GM21723 (cell line): Measurements from ENCODE around the gene CCL19.

ENCODE experiments used
- ATAC-seq: cut with Tn5 transposase; IDR thresholded peaks from one replicate; pipeline ENCODE4 v1.9.1; 2021; ENCODE audit warnings: mild to moderate bottlenecking, moderate library complexity; ENCODE audit not compliant: unreplicated experiment

CCL19 gene

GRCh38 chr9:34701023-34701768 lies 10.1 kb upstream of the CCL19 start:
- ATAC-seq: peak; percentile 61

DNA sequence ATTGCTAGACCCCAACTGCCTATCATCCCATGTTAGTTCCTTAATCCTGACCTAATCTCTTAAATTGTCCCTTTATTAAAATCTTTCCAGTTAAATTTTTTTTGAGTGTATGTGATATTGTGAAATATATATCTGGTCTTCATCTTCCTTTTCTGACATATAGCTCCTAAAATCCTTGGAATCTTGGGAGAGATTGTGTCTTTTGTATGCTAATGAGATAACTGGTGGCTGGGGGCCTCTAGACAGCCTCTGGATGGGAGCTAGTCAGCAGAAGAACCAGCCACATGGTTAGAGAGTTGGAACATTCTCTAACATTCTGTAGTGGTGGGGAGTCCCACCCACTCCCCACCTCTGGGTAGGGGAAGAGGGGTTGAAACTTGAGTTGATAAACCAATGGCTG lies 3.7 kb upstream of the CCL19 start:
- no peak for ATAC-seq

- ATAC-seq: no peak
Measured at GRCh38 chr9:34693560-34693959, 2.5 kb upstream of the CCL19 start.

- ATAC-seq: no peak
Measured at GRCh38 chr9:34691936-34692315, 850 bp upstream of the CCL19 start.

- ATAC-seq: no peak
Measured at GRCh38 chr9:34689512-34689911, 1.6 kb downstream of the CCL19 start.

- ATAC-seq: no peak
Measured at GRCh38 chr9:34689116-34689470, 2.0 kb downstream of the CCL19 start.

GRCh38 chr9:34688329-34689115 lies 2.6 kb downstream of the CCL19 start:
- no peak for ATAC-seq

GRCh38 chr9:34687276-34688030 lies 3.6 kb downstream of the CCL19 start:
- no peak for ATAC-seq

DNA sequence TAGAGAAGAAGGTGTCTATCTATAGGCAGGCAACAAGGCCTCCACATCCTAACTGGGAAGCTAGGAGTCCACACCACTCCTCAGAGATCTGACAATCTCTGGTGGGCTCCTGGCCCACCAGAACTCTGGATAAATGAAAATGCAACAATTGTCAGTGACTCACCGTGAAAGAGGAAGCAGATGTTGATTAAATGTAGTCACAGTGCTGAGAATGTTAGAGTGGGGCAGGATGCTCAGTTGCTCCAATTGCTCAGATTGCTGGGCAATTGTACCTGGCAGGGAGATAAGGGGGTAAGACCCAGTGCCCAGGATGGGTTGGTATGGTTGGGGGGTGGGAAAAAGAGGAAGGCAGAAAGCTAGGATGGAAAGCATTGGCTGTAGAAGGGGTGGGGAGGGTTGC lies 4.3 kb downstream of the CCL19 start:
- no peak for ATAC-seq

GRCh38 chr9:34686231-34686630 lies 4.8 kb downstream of the CCL19 start:
- ATAC-seq: no peak

GRCh38 chr9:34685591-34685990 lies 5.5 kb downstream of the CCL19 start:
- ATAC-seq: no peak

DNA sequence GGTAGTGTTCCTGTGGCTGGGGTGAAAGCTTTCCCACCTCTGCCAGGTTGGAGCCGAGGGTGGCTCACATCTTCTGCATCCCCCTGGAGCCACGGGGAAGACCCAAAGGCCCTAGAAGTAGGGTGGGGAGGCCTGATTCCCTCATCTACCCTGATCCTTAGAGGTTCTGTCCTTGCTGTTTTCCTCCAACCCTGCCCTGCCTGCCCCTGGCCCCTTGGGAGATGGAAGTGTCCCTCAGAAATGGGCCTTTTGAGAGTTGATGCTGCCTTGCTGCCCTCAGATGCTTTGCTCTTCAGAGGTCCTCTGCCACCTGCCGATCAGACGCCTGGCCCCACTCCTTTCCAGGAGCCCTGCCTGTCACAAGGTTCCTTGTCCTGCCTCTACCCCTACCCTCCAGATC lies 6.3 kb downstream of the CCL19 start:
- no peak for ATAC-seq

GRCh38 chr9:34684145-34684544 lies 6.9 kb downstream of the CCL19 start:
- no peak for ATAC-seq

- no peak for ATAC-seq
Measured at GRCh38 chr9:34675869-34676268, 15.2 kb downstream of the CCL19 start.

DNA sequence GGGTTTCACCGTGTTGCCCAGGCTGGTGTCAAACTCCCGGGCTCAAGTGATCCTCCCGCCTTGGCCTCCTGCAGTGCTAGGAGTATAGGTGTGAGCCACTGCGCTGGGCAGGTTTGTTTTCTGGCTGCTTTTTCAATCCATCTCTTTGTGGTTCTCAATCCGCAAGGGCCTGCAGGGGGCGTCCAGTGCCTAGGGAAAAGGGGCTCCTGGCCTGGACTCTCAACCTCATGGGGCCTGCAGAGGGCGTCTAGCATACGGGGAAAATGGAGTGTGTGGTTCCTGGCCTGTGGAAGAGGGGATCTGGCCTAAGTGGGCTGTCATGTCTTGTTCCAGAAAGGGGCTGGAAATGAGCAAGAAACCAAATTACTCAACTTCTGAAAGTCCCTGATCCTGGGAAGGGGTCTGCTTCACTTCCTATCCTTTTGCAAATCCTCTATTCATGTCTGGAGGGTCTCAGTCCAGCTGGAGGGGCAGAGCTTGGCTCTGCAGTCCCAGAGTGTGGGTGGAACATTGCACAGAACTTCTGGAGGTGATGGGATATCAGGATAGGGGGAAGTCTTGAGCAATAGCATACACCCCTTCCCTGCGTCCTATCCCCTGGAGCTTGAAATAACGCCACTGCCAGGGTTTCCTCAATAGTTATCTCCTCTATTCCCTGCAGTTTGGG lies 15.9 kb downstream of the CCL19 start:
- peak; percentile 60 for ATAC-seq

DNA sequence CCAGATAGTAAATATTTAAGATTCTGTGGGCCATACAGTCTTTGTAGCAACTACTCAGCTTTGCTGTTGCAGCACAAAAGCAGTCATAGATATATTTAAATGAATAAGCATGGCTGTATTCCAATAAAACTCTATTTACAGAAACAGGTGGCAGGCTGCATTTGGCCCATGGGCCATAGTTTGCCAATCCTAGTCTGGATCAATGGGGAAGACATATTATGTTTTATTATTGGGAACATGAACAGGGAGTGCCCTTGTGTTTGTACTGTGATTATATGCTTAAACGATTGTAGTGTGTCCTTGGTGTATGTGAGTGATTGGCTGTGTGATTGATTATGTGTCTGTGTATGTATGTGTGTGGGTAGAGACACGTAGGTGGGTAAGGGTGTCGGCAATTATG lies 16.6 kb downstream of the CCL19 start:
- no peak for ATAC-seq

- no peak for ATAC-seq
Measured at GRCh38 chr9:34671307-34671706, 19.8 kb downstream of the CCL19 start.

DNA sequence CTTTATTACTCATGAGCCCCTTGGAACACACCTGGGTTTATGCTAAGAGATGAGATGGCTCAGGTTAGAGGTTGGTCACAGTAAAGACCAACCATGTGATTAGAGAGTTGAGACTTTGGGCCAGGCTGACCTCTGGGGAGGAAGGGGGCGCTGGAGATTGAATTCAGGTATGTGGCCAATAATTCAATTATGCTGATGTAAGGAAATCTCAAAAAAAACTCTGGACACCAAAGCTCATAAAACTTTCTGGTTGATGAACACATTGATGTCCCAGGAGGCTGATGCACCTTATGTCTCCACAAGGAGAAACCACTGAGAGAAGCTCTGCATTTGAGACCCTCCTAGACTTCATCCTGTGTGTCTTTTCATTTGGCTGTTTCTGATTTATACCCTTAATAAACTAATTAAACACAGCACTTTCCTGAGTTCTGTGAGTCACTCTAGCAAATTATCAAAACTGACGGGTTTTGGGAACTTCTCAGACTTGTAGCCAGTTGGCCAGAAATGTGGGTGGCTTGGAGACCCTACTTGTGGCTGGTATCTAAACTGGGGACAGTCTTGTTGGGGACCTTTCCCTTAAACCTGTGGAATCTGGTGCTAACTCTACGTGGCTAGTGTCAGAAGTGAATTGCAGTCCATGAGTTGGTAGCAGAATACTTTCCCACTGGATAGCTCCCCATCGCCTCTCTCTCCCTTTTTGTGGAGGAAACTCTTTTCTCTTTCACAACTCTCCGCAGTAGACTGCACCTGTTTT lies 21.1 kb downstream of the CCL19 start:
- no peak for ATAC-seq

DNA sequence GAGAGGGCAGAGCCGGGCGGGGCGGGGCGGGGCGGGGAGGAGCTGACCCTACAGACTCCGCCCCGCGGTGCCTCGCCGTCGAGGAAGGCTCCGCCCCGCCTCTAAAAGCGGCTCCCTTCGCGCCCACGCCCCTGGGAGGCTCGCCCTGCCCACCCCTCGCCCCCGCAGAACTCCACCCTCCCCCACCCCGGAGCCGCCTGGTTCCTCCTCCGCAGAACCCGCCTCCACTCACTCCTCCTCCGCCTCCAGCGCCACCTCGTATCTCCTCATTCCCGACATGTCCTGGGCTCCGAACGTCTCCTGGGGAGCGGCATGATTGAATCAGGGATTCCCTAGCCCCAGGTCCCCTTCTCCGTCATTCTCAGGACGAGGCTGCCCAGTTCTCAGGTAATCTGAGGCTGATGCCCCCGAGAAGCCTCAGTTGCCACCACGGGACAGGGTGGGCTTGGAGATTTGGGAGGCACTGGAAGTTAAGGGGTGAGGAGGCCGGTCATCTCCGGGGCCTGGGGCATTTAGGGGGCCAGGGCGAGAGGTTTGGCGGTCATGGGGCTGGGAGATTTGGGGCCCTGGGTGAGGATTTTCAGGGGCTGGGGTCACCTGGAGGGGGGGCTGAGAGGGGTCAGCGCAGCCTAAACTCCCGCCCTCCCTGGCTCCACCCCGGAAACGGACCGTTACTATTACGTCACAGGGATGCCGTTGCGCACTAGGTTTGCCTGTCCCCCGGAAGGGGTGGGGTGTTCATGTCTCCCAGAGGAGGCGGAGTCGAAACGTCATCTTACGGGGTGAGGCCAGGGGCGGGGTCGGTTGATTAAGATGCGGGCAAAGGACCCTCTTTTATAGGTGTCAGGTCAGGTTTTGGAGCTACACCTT lies 25.5 kb downstream of the CCL19 start:
- peak; percentile 72 for ATAC-seq

DNA sequence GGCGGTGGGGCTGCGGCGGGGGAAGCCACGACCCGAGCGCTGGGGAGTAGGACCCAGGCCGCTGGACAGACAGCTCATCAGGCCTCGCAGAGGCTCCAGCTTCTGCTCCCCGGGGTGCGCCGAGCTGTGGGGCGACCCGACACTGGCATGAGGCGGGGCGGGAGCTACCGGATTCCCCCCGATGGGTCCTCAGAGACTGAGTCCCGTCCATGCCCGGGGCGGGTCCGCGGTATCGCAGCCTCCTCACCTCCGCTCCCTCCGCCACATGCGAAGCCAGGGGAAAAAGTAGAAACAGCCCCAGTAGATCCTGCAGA lies 26.1 kb downstream of the CCL19 start:
- peak; percentile 27 for ATAC-seq
